ENCODE data around the gene DEFB124.

Gene DEFB124

DNA sequence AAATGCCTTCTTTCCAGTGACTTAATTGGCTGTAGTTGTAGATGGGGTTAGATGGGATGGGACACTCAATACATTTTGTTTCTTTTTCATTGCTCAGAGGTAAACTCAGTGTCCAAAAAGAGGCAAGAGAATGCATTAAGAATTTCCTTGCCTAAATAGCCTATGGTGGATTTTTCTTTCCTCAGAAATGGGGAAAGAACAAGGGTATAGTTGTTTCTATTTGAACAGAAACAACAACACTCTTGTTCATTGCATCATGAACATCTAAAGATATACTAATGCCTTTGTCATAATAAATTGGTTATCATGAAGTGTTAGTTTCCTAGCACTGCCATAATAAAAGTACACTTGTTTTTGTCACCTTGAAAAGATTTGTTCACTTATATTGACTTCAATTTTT lies 49.1 kb downstream of the DEFB124 start:
- no peak for DNase-seq (ENCODE audit: low read depth)

- DNase-seq (ENCODE audit: low read depth), result no peak
Measured at GRCh38 chr20:31418307-31418706, 56.6 kb downstream of the DEFB124 start.

DNA sequence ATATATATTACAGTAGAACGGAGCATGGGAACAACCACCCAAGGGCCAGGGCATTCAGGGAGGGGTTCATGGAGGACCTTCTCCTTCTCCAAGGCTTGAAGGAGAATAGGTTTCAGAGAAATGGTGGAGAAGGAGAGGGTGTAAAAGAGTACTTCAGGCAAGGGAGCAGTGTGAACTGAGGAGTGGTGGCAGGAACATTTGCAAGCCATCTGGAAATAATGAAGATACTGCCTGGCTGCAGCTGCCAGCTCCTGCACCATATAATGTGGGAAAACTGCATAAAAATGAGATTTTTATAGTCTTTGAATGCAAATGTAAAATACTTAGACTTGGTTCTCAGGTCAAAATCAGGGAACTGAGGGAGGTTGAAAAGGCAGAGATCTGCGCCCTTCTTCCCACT lies 59.3 kb downstream of the DEFB124 start:
- no peak for DNase-seq (ENCODE audit: low read depth)

Measured in ELR (cell line).